ENCODE results near the gene TAL2. TPM values are rescaled to one million over a fixed set of nuclear protein-coding genes. Genes with fewer than 3 reads are reported as not detected.

TAL2 gene
- total and polyA plus RNA-seq, 10 of the 15 experiments (the other 5 are each of a cell fraction or from before 2014, with no cell fraction given) = 0.16 to 0.51 (median 0.34) TPM; not detected in 1

DNA sequence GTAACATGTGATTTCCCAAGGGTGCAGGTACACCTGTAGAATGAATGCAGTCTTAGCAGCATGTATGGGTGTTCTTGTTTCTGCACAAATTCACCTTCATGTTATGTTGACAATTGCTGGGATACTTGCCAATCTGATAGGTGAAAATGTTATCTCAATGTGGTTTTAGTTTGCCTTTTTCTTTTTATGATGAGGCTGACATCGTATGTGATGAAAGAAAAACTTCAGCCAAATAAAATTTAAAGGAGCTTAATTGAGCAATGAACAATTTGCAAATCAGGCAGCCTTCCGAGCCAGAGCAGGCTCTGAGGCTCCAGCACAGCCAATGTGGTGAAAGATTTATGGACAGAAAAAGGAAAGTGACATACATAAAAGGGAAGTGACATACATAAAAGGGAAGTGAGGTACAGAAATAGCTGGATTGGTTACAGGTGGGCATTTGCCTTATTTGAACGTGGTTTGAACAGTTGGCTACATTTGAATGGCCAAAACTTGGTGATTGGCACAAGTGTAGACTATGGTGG is 10.5 kb downstream of the TAL2 start (continued):
- TF ChIP-seq, protein P1, sequence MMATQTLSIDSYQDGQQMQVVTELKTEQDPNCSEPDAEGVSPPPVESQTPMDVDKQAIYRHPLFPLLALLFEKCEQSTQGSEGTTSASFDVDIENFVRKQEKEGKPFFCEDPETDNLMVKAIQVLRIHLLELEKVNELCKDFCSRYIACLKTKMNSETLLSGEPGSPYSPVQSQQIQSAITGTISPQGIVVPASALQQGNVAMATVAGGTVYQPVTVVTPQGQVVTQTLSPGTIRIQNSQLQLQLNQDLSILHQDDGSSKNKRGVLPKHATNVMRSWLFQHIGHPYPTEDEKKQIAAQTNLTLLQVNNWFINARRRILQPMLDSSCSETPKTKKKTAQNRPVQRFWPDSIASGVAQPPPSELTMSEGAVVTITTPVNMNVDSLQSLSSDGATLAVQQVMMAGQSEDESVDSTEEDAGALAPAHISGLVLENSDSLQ (IDR thresholded peaks at IDR 0.05) = peak; percentile 56; the same call in 1 of the 2 replicates
- TF ChIP-seq WRNIP1 (IDR thresholded peaks at IDR 0.05; ENCODE audit: borderline replicate concordance, low read depth, low read length) (no peak), NFYB (IDR thresholded peaks at IDR 0.05; ENCODE audit: insufficient read depth, low read depth, low read length) (peak; percentile 44; the same call in 1 of the 2 replicates), CHD4 (IDR thresholded peaks at IDR 0.05) (no peak), HDAC6 (IDR thresholded peaks at IDR 0.05; ENCODE audit: unreplicated experiment) (no peak), ZSCAN29 (IDR thresholded peaks at IDR 0.05) (no peak), CBX5 (IDR thresholded peaks at IDR 0.05; ENCODE audit: low read depth) (no peak), ASH2L (IDR thresholded peaks at IDR 0.05; ENCODE audit: borderline replicate concordance, low read depth) (no peak), ZNF274 (IDR thresholded peaks at IDR 0.05; ENCODE audit: insufficient read depth, insufficient read length) (no peak)

DNA sequence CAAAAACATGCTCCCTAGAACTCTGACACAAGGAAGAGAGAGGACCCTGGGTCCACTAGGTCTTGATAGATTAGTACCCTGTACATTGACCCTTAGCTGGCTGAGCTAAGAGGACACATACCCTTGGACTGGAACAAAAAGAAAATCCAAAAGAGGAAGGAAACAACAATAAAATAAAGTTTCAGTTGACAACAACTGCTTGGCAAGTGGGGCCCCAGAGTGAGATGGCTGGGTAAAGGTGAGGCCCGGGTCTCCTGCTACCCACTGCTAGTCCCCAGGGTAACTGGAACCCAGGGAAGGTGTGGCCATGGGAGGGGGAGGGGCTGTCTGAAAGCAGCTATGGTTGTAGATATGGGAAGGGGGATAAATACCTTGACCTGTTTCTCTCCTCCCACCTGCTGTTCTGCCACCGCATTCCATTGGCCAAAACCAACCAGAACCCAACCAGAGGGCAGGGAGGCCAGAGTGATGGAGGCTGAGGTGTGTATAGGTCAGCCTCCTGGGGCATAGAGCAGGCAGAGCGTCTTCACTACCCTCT is 11.7 kb downstream of the TAL2 start:
- in situ Hi-C loops (cut with MboI) = no loop called here
- no peaks in the 10 kb centered on the region for H3K79me2 ChIP-seq (ENCODE audit: control insufficient read depth, insufficient read depth, low read length)
- ATAC-seq = no peak
- DNase-seq (ENCODE audit: low read depth, low spot score) = no peak
- ChIA-PET RAD21 (ENCODE audit: unreplicated experiment) (interaction anchor here (0.7 kb wide), 1 partner anchor 1002 kb away, joined by 3 read pairs; no protein-coding TSS in a partner anchor), POLR2A (no interaction called here), SMC1A (ENCODE audit: uncharacterized antibody, unreplicated experiment) (interaction anchor here (1.0 to 1.5 kb wide), 2 partner anchors 10 to 15 kb away, joined by 4 to 5 read pairs; no protein-coding TSS in a partner anchor), CTCF (no interaction called here)
- H3K27ac ChIP-seq (ENCODE audit: control insufficient read depth, insufficient read depth) = no peak overlapping the region
- no peak overlapping the region for H3K4me2 ChIP-seq (ENCODE audit: control insufficient read depth, insufficient read depth)
- no peaks in the 10 kb centered on the region for H3K36me3 ChIP-seq (ENCODE audit: control insufficient read depth in 2 of 2, insufficient read depth in 2 of 2, low read length in 1 of 2)
- whole genome bisulfite sequencing (ENCODE audit: insufficient coverage, insufficient replicate concordance, low lambda C conversion rate, missing lambda C conversion rate) = 41% methylated on average over 2 of the region's 3 CpGs
- H3K9me3 ChIP-seq (replicated peaks; ENCODE audit: control insufficient read depth, insufficient read depth, low read length) = peaks cover 1% of the 10 kb centered on the region; the same call in 2 of the 3 replicates
- H3K4me3 ChIP-seq = no peak overlapping the region
- BruUV-seq (replicated peaks) = no TSS peak
- intact Hi-C loops (cut with micrococcal nuclease; ENCODE audit: unreplicated experiment) = no loop called here
- H2AFZ ChIP-seq (ENCODE audit: control insufficient read depth, low read depth, low read length) = no peak overlapping the region
- FAIRE-seq = no peak
- no peaks in the 10 kb centered on the region for H3K27me3 ChIP-seq (replicated peaks in 1 of 2; ENCODE audit: control insufficient read depth in 2 of 2, insufficient read depth in 2 of 2, low read length in 1 of 2)
- H3K4me1 ChIP-seq (ENCODE audit: control insufficient read depth, insufficient read depth, low read length) = peaks cover 4% of the 10 kb centered on the region; the same call in 1 of the 2 replicates
- no peak overlapping the region for H3K9ac ChIP-seq (ENCODE audit: control insufficient read depth, insufficient read depth, low read length)
- no peaks in the 10 kb centered on the region for H4K20me1 ChIP-seq (ENCODE audit: control insufficient read depth, insufficient read depth)
- TF ChIP-seq ASH2L (IDR thresholded peaks at IDR 0.05; ENCODE audit: borderline replicate concordance, low read depth) (no peak), SUZ12 (IDR thresholded peaks at IDR 0.05; ENCODE audit: unreplicated experiment) (no peak), NFXL1 (IDR thresholded peaks at IDR 0.05; ENCODE audit: borderline replicate concordance) (no peak), SMAD1 (IDR thresholded peaks at IDR 0.05; ENCODE audit: low read depth, partially characterized antibody) (no peak), RB1 (IDR thresholded peaks at IDR 0.05; ENCODE audit: borderline replicate concordance) (no peak), JUNB (IDR thresholded peaks at IDR 0.05) (no peak), MLLT1 (IDR thresholded peaks at IDR 0.05) (no peak), BCLAF1 (IDR thresholded peaks at IDR 0.05) (no peak), HDAC6 (IDR thresholded peaks at IDR 0.05; ENCODE audit: unreplicated experiment) (no peak), MXI1 (IDR thresholded peaks at IDR 0.05; ENCODE audit: low read depth, low read length) (no peak)
